Skin epidermis (tissue), 12 donors: Measurements from ENCODE around the gene MOSMO.
"Not testable (repeated sequence)": the region's sequence is repeated elsewhere in the genome, so short reads cannot be mapped to it uniquely, and the experiment has no call there.

Experiments
- H3K27ac ChIP-seq, 21 experiments: fragments of 200-600 bp; sonication (generic) in 11 of 21; one replicate each; pipeline ENCODE4 v1.5.0; 2020; ENCODE audit warnings: mild to moderate bottlenecking in 3 of 21, inconsistent platforms in 2 of 21, moderate library complexity in 2 of 21
- H3K4me3 ChIP-seq, 7 experiments: fragments of 200-600 bp; sonication (generic) in 2 of 7; one replicate each; pipeline ENCODE4 v1.5.0; 2020; ENCODE audit warnings: inconsistent platforms in 2 of 7, mild to moderate bottlenecking in 2 of 7, moderate library complexity in 1 of 7

Gene MOSMO

DNA sequence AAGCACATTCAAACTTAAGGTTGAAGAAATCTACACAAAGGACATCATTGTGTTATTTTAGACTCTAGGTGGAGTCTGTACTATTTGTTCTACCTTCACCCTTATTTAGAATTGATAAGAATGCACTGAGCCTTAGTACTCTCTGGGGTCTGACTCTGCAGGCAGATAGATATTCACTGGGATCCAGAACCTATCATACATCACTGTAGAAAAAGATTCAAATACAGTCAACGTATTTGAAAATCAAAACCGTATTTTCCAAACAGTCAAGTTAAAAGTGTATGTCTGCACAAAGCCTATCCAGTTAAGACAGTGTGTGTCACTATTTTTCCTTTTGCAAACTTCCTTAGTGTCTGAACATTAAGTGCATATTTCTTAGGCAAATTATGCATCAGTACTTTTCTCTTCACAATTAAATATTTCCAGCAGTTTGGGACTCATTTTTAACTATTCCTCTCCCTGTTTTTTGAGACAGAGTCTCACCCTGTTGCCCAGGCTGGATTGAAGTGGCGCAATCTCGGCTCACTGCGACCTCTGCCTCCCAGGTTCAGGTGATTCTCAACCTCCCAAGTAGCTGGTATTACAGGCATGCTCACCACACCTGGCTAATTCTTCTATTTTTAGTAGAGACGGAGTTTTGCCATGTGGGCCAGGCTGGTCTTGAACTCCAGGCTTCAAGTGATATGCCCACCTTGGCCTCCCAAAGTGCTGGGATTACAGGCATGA, 22.3 kb downstream of the MOSMO start:
- no peak overlapping the region for H3K27ac ChIP-seq
- H3K4me3 ChIP-seq = no peak overlapping the region

- Histone ChIP-seq H3K4me3 (no peak overlapping the region), H3K27ac (no peak overlapping the region)
Observed at GRCh38 chr16:22031483-22032083, 23.7 kb downstream of the MOSMO start.

DNA sequence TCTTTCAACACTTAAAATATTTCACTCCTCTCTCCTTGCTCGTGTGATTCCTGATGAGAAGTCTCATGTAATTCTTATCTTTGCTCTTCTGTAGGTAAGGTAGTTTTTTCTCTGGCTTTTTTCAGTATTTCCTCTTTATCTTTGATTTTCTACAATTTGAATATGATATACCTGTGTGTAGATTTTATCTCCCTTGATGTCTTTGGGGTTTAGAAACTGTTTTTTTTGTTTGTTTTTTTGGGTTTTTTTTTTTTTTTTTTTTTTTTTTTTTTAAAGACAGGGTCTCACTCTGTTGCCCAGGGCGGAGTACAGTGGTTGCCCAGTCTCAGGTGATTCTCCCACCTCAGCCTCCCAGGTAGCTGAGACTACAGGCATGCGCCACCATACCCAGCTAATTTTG, 26.6 kb downstream of the MOSMO start:
- Histone ChIP-seq H3K4me3 (no peak overlapping the region), H3K27ac (no peak overlapping the region)

GRCh38 chr16:22035153-22035552, 27.2 kb downstream of the MOSMO start:
- no peak overlapping the region for H3K4me3 ChIP-seq
- no peak overlapping the region for H3K27ac ChIP-seq

DNA sequence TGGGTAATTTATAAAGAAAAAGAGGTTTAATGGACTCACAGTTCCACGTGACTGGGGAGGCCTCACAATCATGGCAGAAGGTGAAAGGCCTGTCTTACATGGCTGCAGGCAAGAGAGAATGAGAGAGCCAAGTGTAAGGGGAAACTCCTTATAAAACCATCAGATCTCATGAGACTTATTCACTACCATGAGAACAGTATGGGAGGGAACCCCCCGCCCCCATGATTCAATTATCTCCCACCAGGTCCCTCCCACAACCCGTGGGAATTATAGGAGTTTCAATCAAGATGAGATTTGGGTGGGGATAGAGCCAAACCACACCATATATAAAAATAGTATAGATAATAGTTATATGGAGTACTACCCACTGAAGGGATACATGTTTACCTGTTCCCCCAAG, 36.0 kb downstream of the MOSMO start:
- H3K27ac ChIP-seq, H3K4me3 ChIP-seq: not testable (repeated sequence)

DNA sequence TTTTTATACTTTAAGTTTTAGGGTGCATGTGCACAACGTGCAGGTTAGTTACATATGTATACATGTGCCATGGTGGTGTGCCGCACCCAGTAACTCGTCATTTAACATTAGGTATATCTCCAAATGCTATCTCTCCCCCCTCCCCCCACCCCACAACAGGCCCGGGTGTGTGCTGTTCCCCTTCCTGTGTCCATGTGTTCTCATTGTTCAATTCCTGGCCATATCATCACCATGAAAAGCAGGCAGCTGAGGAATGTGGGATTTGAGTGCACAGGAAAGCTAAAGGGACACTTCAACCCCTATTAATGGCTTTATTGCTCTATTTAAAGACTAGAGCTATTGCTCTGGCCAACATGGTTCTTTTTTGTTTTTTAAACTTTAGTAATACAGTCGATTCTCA, 38.0 kb downstream of the MOSMO start:
- H3K27ac ChIP-seq, H3K4me3 ChIP-seq: not testable (repeated sequence)

- H3K4me3 ChIP-seq = no peak overlapping the region
- H3K27ac ChIP-seq = no peak overlapping the region
Observed at GRCh38 chr16:22050963-22051362, 43.1 kb downstream of the MOSMO start.

DNA sequence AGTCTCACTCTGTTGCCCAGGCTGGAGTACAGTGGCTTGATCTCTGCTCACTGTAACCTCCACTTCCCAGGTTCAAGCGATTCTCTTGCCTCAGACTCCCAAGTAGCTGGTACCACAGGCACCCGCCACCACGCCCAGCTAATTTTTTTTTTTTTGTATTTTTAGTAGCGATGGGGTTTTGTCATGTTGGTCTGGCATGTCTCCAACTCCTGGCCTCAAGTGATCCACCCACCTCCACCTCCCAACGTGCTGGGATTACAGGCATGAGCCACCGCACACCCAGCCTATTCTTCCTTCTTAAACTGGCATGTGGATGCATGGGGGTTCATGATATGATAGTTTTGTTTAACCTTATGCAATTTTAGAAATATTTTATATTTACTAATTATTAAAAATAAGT, 45.1 kb downstream of the MOSMO start:
- Histone ChIP-seq H3K4me3 (no peak overlapping the region), H3K27ac (no peak overlapping the region)

- H3K27ac ChIP-seq = no peak overlapping the region
- H3K4me3 ChIP-seq = no peak overlapping the region
Observed at GRCh38 chr16:22053921-22054341, 46.0 kb downstream of the MOSMO start.

GRCh38 chr16:22054847-22055590, 47.1 kb downstream of the MOSMO start:
- no peak overlapping the region for H3K4me3 ChIP-seq
- H3K27ac ChIP-seq = no peak overlapping the region

- no peak overlapping the region for H3K27ac ChIP-seq
- no peak overlapping the region for H3K4me3 ChIP-seq
Observed at GRCh38 chr16:22055881-22056280, 48.0 kb downstream of the MOSMO start.

DNA sequence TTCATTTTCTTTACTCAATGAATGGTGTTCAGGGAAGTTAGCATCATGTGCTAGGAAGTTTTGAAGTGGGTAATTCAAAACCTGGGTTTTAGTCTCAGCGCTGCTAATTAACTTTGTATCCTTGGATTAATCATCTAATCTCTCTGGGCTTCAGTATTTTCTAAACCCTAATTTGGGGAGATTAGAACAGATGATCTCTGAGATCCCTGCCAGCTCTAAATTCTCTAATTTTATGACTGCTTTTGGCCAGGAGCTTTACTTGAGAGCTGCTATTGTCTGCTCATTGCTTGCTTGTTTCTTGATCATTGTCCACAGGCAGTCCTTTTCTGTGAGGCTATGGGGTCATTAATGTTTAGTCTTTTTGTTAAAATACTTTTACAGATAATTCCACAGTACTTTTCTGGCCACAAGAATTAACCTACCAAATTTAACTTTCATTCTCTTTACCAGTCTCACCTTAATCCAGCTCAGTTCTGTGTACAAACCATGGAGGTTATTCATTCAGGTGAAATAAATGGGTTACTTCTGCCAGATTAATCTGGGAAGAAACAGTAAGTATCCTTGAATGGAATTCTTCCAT, 56.1 kb downstream of the MOSMO start:
- Histone ChIP-seq H3K4me3 (no peak overlapping the region), H3K27ac (no peak overlapping the region)

GRCh38 chr16:22065252-22065651, 57.3 kb downstream of the MOSMO start:
- no peak overlapping the region for H3K4me3 ChIP-seq
- no peak overlapping the region for H3K27ac ChIP-seq

DNA sequence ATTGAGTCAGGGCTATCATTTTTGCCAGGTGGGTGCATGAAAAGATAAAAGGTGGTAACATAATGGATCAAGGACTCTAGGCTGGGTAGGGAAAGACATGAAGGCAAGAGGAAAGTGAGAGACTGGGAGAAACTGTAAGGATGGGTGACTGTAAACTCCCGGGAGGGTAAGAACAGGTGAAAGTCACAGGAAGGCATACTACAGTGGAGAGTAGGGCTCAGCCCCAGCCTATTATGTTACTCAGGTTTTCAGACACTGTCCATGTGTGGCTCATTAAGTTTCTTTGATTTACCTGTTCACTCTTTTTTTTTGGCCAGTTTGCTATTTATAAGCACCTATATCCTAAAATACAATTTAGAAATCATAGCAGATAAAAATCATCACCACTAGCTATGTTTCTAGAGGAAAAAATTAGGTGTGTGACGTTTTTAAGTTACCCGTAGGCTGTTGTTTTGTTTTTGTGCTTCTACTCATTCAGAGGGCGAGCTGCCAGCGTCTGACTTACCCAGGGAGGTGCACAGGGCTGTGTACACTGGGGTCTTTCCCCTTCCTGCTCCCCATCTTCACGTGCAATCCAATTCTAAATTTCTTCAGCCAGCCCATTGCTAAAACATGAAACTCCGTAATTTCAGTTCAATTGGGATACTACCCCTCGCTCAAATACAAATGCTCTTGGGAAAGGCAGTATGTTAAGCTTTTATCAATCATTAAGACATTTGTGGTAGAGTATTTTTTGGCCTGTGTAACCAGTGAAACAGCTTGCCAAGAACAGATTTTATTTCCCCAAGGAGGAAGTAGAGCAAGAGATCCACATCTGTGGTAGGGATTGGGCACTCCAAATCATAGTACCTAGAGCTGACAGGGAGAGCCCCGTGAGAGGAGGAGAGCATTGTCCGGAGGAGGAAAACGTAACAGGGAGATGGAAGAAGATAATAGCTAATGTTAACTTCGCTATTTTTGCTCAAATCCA, 62.7 kb downstream of the MOSMO start:
- H3K4me3 ChIP-seq = no peak overlapping the region
- H3K27ac ChIP-seq = peak overlapping the region in 1 of 21 experiments; percentile 60

DNA sequence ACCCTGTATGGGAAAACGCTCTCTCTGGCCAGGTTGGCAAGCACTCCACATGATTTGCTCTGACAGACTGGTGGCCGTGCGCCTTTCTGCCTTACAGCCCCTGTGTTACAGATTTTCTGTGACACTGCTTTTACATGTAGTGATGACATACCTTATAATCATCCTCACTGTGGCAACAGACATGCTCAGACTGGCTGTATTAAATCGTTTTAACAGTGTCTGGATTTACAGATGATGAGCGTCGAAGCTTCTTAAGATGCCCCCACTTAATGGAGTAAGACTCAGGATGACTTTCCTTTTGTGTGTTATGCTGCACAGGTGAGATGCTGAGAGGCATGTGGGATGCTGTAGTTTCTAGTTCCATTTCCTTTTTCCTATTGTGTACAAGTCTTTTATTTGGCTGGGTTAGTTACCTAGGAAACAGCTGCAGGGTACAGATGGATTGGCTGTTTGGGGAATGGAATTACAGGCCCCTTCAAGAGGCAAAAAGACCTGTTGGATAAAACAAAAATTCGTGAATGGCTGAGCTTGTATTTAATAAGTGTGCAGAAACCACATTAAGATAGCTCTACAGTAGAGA, 63.5 kb downstream of the MOSMO start:
- H3K4me3 ChIP-seq = no peak overlapping the region
- peak overlapping the region in 1 of 21 experiments; percentile 60 for H3K27ac ChIP-seq

DNA sequence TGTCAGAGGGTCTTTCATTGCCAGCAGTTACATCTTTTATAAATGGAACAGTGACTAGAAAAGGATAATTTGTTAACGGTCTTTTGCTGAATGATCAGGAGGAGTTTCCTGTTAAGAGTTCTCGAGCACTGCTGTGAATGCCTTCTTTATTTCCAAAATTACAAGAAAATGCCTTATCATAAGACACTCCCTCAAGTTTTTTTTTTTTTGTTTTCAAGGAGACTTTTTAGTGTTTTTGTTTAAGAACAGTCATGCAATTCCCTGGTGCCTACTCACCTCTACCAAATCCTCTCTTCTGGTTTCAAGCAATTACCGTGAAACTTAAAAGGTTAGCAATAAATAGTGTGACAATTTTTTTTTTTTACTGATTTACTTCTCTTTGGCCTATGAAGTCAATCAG, 65.4 kb downstream of the MOSMO start:
- no peak overlapping the region for H3K4me3 ChIP-seq
- H3K27ac ChIP-seq = no peak overlapping the region

DNA sequence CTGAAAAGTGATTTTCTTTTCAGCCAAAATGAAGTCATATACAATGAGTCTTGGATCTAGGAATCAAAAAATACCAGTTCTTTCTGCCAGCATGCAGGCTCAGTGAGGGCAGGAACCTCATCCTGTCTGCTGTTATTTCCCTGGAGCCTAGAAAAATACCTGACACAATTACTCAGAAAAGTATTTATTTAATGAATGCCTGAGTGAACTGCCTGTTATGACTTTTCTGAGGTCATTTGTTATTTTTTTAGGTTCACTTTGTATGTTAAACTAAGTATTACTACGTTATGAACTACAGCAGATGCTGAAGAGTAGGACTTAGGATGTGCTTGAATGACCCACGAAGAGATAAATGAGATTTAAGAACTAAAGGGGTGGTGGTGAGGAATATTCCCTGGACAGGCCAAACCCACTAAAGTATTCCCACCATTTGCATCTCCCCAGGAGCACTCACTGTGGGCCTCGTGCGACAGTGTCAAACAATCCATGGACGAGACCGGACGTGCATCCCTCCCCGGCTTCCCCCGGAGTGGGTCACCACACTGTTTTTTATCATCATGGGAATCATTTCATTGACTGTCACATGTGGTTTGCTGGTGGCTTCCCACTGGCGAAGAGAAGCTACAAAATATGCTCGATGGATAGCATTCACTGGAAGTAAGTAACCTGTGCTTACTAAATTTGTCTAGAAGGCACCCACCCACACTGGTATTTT, 67.3 kb downstream of the MOSMO start:
- Histone ChIP-seq H3K4me3 (no peak overlapping the region), H3K27ac (no peak overlapping the region)

GRCh38 chr16:22075776-22076175, 67.9 kb downstream of the MOSMO start:
- Histone ChIP-seq H3K4me3 (no peak overlapping the region), H3K27ac (no peak overlapping the region)
